MCF 10A (cell line): ENCODE measurements around the gene PGM5. TPM values are rescaled to one million over a fixed set of nuclear protein-coding genes. Genes with fewer than 3 reads are reported as not detected.

ENCODE experiments used
- BruUV-seq: library from RNA; stranded (reverse); fragments of 400-500 nt; replicated peaks from 2 replicates; lab custom pipeline; 2021; lab: Mats Ljungman, UMichigan
- CTCF ChIA-PET: fragments of 300-600 bp; sonication (Branson Sonifier 250); formaldehyde crosslinking; extraction: SDS; loops from one replicate; lab custom pipeline; 2021; ENCODE audit warnings: antibody characterized with exemption, inconsistent platforms; lab: Yijun Ruan, JAX
- POLR2A ChIA-PET: fragments of 300-600, 350-650 bp; sonication (Branson Sonifier 250); formaldehyde crosslinking; extraction: SDS; loops from one replicate; lab custom pipeline; 2020; ENCODE audit warnings: antibody characterized with exemption, inconsistent platforms; lab: Yijun Ruan, JAX
- DNase-seq: peaks from one replicate; pipeline ENCODE4 v3.0.0-alpha.2; 2018; ENCODE audit not compliant: unreplicated experiment
- H3K27ac Mint-ChIP-seq: one replicate; pipeline ENCODE4 v1.8.0; 2022; ENCODE audit warnings: mild to moderate bottlenecking, low read depth, mixed read lengths; ENCODE audit not compliant: unreplicated experiment
- H3K27me3 Mint-ChIP-seq: one replicate; pipeline ENCODE4 v1.8.0; 2022; ENCODE audit warnings: mixed read lengths; ENCODE audit not compliant: insufficient read depth, unreplicated experiment
- H3K36me3 Mint-ChIP-seq: one replicate; pipeline ENCODE4 v1.8.0; 2022; ENCODE audit warnings: mild to moderate bottlenecking, moderate library complexity, mixed read lengths; ENCODE audit not compliant: insufficient read depth, unreplicated experiment
- H3K4me1 Mint-ChIP-seq: one replicate; pipeline ENCODE4 v1.8.0; 2022; ENCODE audit warnings: mixed read lengths; ENCODE audit not compliant: insufficient read depth, unreplicated experiment
- H3K4me3 Mint-ChIP-seq: one replicate; pipeline ENCODE4 v1.8.0; 2022; ENCODE audit warnings: mild to moderate bottlenecking, moderate library complexity, mixed read lengths; ENCODE audit not compliant: unreplicated experiment
- H3K9me3 Mint-ChIP-seq: one replicate; pipeline ENCODE4 v1.8.0; 2022; ENCODE audit warnings: mixed read lengths; ENCODE audit not compliant: unreplicated experiment
- CTCF ChIP-seq: fragments of 200-600 bp; IDR thresholded peaks from one replicate; pipeline ENCODE4 v1.8.0; 2022; ENCODE audit warnings: antibody characterized with exemption, mild to moderate bottlenecking; ENCODE audit not compliant: unreplicated experiment
- intact Hi-C: fragments of 100-400 bp; cut with micrococcal nuclease; formaldehyde crosslinking; loops from 2 replicates; pipeline ENCODE4 v1.14.1; 2022
- total RNA-seq: library from RNA; stranded (reverse); gene quantifications from 2 replicates; pipeline ENCODE4 v1.2.3, GENCODE V29; 2022

Gene PGM5
- total RNA-seq, 1 experiment from 2014 or later: not detected

- intact Hi-C loops: no loop called here
- no peak for TF ChIP-seq CTCF
- Mint-ChIP-seq H3K27me3 (peaks cover 21% of the 10 kb centered on the region), H3K36me3 (no peaks in the 10 kb centered on the region), H3K4me3 (no peak overlapping the region), H3K4me1 (no peaks in the 10 kb centered on the region), H3K27ac (no peak overlapping the region), H3K9me3 (no peaks in the 10 kb centered on the region)
- ChIA-PET CTCF (no interaction called here), POLR2A (no interaction called here)
- BruUV-seq: no TSS peak
- DNase-seq: no peak
Observed at GRCh38 chr9:68431307-68431706, 74.9 kb downstream of the PGM5 start.

GRCh38 chr9:68433531-68434110, 77.2 kb downstream of the PGM5 start:
- H3K4me3 Mint-ChIP-seq: no peak overlapping the region
- BruUV-seq: no TSS peak

GRCh38 chr9:68437785-68438184, 81.4 kb downstream of the PGM5 start:
- POLR2A ChIA-PET: no interaction called here

More at GRCh38 chr9:68433531-68434110, 77.2 kb downstream of the PGM5 start:
- Mint-ChIP-seq H3K36me3 (no peaks in the 10 kb centered on the region), H3K4me1 (no peaks in the 10 kb centered on the region), H3K9me3 (no peaks in the 10 kb centered on the region), H3K27ac (no peak overlapping the region), H3K27me3 (peaks cover 18% of the 10 kb centered on the region)
- TF ChIP-seq CTCF: no peak
- DNase-seq: no peak
- ChIA-PET POLR2A (no interaction called here), CTCF (no interaction called here)
- intact Hi-C loops: no loop called here

GRCh38 chr9:68443624-68444023, 87.2 kb downstream of the PGM5 start:
- H3K27me3 Mint-ChIP-seq: no peaks in the 10 kb centered on the region
- ChIA-PET POLR2A (no interaction called here), CTCF (interaction anchor here (0.8 kb wide), 1 partner anchor 9 kb away, joined by 3 read pairs; no protein-coding TSS in a partner anchor)
- no TSS peak for BruUV-seq
- peaks cover 6% of the 10 kb centered on the region for H3K9me3 Mint-ChIP-seq
- intact Hi-C loops: no loop called here
- no peak for TF ChIP-seq CTCF
- H3K4me1 Mint-ChIP-seq: no peaks in the 10 kb centered on the region
- no peaks in the 10 kb centered on the region for H3K36me3 Mint-ChIP-seq
- no peak for DNase-seq
- H3K4me3 Mint-ChIP-seq: no peak overlapping the region
- no peak overlapping the region for H3K27ac Mint-ChIP-seq

More at GRCh38 chr9:68437785-68438184, 81.4 kb downstream of the PGM5 start:
- CTCF ChIA-PET: interaction anchor here (0.6 kb wide), 1 partner anchor 615 kb away, joined by 3 read pairs; no protein-coding TSS in a partner anchor
- peaks cover 6% of the 10 kb centered on the region for H3K9me3 Mint-ChIP-seq
- no peak overlapping the region for H3K27ac Mint-ChIP-seq
- no peaks in the 10 kb centered on the region for H3K4me1 Mint-ChIP-seq
- BruUV-seq: no TSS peak
- DNase-seq: no peak
- no peaks in the 10 kb centered on the region for H3K27me3 Mint-ChIP-seq
- TF ChIP-seq CTCF: no peak
- H3K4me3 Mint-ChIP-seq: no peak overlapping the region
- intact Hi-C loops: no loop called here
- H3K36me3 Mint-ChIP-seq: no peaks in the 10 kb centered on the region
